Measurements from ENCODE around the gene BCORL1. TPM values are rescaled to one million over a fixed set of nuclear protein-coding genes. Genes with fewer than 3 reads are reported as not detected.

Gene BCORL1
- total and polyA plus RNA-seq, 2 of the 4 experiments (the other 2 are of a cell fraction): 0.54 to 1.6 TPM

- dilution Hi-C loops (cut with HindIII; ENCODE audit: low sequenced_read_pairs, unreplicated experiment): no loop called here
- in situ Hi-C loops (cut with MboI; ENCODE audit: low sequenced_read_pairs): no loop called here
- Histone ChIP-seq H3K4me1 (ENCODE audit: control insufficient read depth, insufficient read depth, low read length) (no peaks in the 10 kb centered on the region), H3K4me2 (ENCODE audit: low read depth, low read length) (no peak overlapping the region), H3K27me3 (ENCODE audit: control insufficient read depth, insufficient read depth, low read length) (no peaks in the 10 kb centered on the region; the same call in 1 of the 2 replicates), H3K9me1 (ENCODE audit: insufficient read depth, low read length) (no peaks in the 10 kb centered on the region), H4K91ac (ENCODE audit: insufficient read depth, low read depth, low read length) (no peak overlapping the region), H3K18ac (ENCODE audit: low read depth, low read length) (no peak overlapping the region), H4K5ac (ENCODE audit: low read depth, low read length) (no peak overlapping the region), H3K9me3 (ENCODE audit: control insufficient read depth, insufficient read depth, low read length) (no peaks in the 10 kb centered on the region; the same call in 1 of the 2 replicates), H3K4ac (ENCODE audit: low read depth, low read length) (no peak overlapping the region), H2AK5ac (ENCODE audit: low read depth, low read length) (no peak overlapping the region), H3K4me3 (ENCODE audit: insufficient read depth, low read depth, low read length) (no peak overlapping the region), H2BK20ac (ENCODE audit: low read depth, low read length) (no peak overlapping the region), H3K79me1 (ENCODE audit: low read depth in 1 of 2, low read length in 2 of 2) (no peaks in the 10 kb centered on the region), H2BK5ac (ENCODE audit: low read depth, low read length, poor library complexity, severe bottlenecking) (no peak overlapping the region), H3K14ac (replicated peaks; ENCODE audit: low read depth, low read length) (no peak overlapping the region), H3K56ac (ENCODE audit: extremely low read depth, insufficient read depth, low read length) (no peak overlapping the region), H4K20me1 (ENCODE audit: insufficient read depth, low read length) (no peaks in the 10 kb centered on the region), H3K36me3 (ENCODE audit: control insufficient read depth, insufficient read depth, low read length) (peaks cover 16% of the 10 kb centered on the region; the same call in 1 of the 2 replicates), H2AFZ (replicated peaks; ENCODE audit: low read length, poor library complexity) (no peak overlapping the region), H2BK15ac (ENCODE audit: low read depth, low read length) (no peak overlapping the region), H3K27ac (ENCODE audit: insufficient read depth, low read length) (no peak overlapping the region), H2AK9ac (replicated peaks; ENCODE audit: low read depth, low read length, poor library complexity) (no peak overlapping the region), H4K8ac (ENCODE audit: low read depth in 2 of 2, low read length in 2 of 2) (no peak overlapping the region), H2BK120ac (ENCODE audit: low read depth, low read length) (no peak overlapping the region), H3K9ac (ENCODE audit: low read depth, low read length) (no peak overlapping the region), H3K23ac (ENCODE audit: low read depth, low read length) (no peak overlapping the region)
- no peak for DNase-seq
- TF ChIP-seq RAD21 (IDR thresholded peaks at IDR 0.05; ENCODE audit: low read length): no peak
- no peak for TF ChIP-seq POLR2A (IDR thresholded peaks at IDR 0.05; ENCODE audit: low read depth, low read length)
- no peak for TF ChIP-seq RCOR1 (IDR thresholded peaks at IDR 0.05; ENCODE audit: insufficient replicate concordance, low read length)
- no peak for TF ChIP-seq CHD1 (IDR thresholded peaks at IDR 0.05; ENCODE audit: low read depth, low read length)
- no peak for ATAC-seq (ENCODE audit: low read depth)
- intact Hi-C loops (cut with micrococcal nuclease): no loop called here
- 100% methylated on average over 1 of the region's 8 CpGs; no CpG with 5 or more reads in 1 of the 2 experiments for WGBS, 2 experiments (ENCODE audit: extremely low coverage in 2 of 2, insufficient read length in 1 of 2)
- CTCF ChIA-PET: no interaction called here
- no TSS peak for BruUV-seq (replicated peaks)
- POLR2A ChIA-PET (ENCODE audit: unreplicated experiment): no interaction called here
Measured at GRCh38 chrX:130049821-130050220, 67.4 kb downstream of the BCORL1 start.

Measured in IMR-90 (cell line).